ENCODE data around the gene APOC4.
"Not testable (repeated sequence)": the region's sequence is repeated elsewhere in the genome, so short reads cannot be mapped to it uniquely, and the experiment has no call there.

APOC4 gene

GRCh38 chr19:44960906-44961728 is 19.1 kb downstream of the APOC4 start:
- DNase-seq: no peak

GRCh38 chr19:44961821-44962220 is 19.8 kb downstream of the APOC4 start:
- DNase-seq: no peak

GRCh38 chr19:44968118-44968517 is 26.1 kb downstream of the APOC4 start:
- DNase-seq: no peak

GRCh38 chr19:44968670-44969069 is 26.6 kb downstream of the APOC4 start:
- no peak for DNase-seq

- DNase-seq: no peak
These were observed 27.4 kb downstream of the APOC4 start for GRCh38 chr19:44969437-44969836.

- not testable (repeated sequence) for DNase-seq
These were observed 29.4 kb downstream of the APOC4 start for GRCh38 chr19:44971451-44971850.

- DNase-seq: no peak
These were observed 30.8 kb downstream of the APOC4 start for GRCh38 chr19:44972802-44973201.

GRCh38 chr19:44973982-44974735 is 32.1 kb downstream of the APOC4 start:
- no peak for DNase-seq

GRCh38 chr19:44974857-44975256 is 32.8 kb downstream of the APOC4 start:
- DNase-seq: no peak

- DNase-seq: no peak
These were observed 33.4 kb downstream of the APOC4 start for GRCh38 chr19:44975444-44975843.

GRCh38 chr19:44984005-44984404 is 42.0 kb downstream of the APOC4 start:
- no peak for DNase-seq

- no peak for DNase-seq
These were observed 43.4 kb downstream of the APOC4 start for GRCh38 chr19:44985445-44985844.

GRCh38 chr19:44986389-44986788 is 44.4 kb downstream of the APOC4 start:
- DNase-seq: no peak

GRCh38 chr19:44987148-44987675 is 45.2 kb downstream of the APOC4 start:
- DNase-seq: no peak

- DNase-seq: no peak
These were observed 46.2 kb downstream of the APOC4 start for GRCh38 chr19:44988273-44988672.

GRCh38 chr19:44988896-44989556 is 47.0 kb downstream of the APOC4 start:
- DNase-seq: peak; percentile 14

GRCh38 chr19:44990459-44990858 is 48.4 kb downstream of the APOC4 start:
- no peak for DNase-seq

- DNase-seq: no peak
These were observed 48.9 kb downstream of the APOC4 start for GRCh38 chr19:44990966-44991365.

GRCh38 chr19:44992336-44993163 is 50.5 kb downstream of the APOC4 start:
- no peak for DNase-seq

- DNase-seq: no peak
These were observed 51.5 kb downstream of the APOC4 start for GRCh38 chr19:44993526-44993925.

- no peak for DNase-seq
These were observed 52.0 kb downstream of the APOC4 start for GRCh38 chr19:44993926-44994537.

All from NCI-H1048 (cell line).